Stomach (tissue), 4 donors: ENCODE measurements around the gene DPH5.

Source experiments
- POLR2AphosphoS5 ChIP-seq, 3 donors: sonication (generic); formaldehyde crosslinking; IDR thresholded peaks; one replicate each; pipeline ENCODE4 v1.6.1; 2016; ENCODE audit warnings: antibody characterized with exemption in 3 of 3
- TF ChIP-seq, protein P1 (sequence below), 7 experiments: fragments of 450-650 bp in 4 of 7; fragments of 200-600 bp in 3 of 7; sonication (generic) in 3 of 7; IDR thresholded peaks; one replicate each; pipeline ENCODE4 v1.5.1; 2016 to 2019; ENCODE audit warnings: antibody characterized with exemption in 7 of 7, control low read depth in 2 of 7, mild to moderate bottlenecking in 1 of 7

DNA sequence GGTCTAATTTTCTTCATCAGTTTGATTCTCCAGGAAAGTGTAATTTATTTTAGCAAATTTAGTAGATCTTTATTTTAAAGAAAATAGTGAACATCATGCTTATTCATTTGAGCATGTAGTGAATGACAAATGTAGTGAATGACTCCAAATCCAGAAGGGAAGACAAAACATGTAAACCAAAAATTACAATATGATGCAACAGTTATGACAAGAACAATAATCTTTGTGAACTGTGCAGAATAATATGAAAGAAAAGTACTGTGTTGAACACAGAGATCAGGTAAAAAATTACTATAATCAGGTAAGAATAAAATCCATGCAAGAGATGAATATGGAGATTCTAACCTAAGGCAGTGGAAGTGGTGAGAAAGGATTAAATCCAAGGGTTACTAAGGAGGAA is 30.0 kb upstream of the DPH5 start:
- TF ChIP-seq, protein P1, sequence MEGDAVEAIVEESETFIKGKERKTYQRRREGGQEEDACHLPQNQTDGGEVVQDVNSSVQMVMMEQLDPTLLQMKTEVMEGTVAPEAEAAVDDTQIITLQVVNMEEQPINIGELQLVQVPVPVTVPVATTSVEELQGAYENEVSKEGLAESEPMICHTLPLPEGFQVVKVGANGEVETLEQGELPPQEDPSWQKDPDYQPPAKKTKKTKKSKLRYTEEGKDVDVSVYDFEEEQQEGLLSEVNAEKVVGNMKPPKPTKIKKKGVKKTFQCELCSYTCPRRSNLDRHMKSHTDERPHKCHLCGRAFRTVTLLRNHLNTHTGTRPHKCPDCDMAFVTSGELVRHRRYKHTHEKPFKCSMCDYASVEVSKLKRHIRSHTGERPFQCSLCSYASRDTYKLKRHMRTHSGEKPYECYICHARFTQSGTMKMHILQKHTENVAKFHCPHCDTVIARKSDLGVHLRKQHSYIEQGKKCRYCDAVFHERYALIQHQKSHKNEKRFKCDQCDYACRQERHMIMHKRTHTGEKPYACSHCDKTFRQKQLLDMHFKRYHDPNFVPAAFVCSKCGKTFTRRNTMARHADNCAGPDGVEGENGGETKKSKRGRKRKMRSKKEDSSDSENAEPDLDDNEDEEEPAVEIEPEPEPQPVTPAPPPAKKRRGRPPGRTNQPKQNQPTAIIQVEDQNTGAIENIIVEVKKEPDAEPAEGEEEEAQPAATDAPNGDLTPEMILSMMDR (IDR thresholded peaks at IDR 0.05) = no peak
- no peak for TF ChIP-seq POLR2AphosphoS5 (IDR thresholded peaks at IDR 0.05)
